HG02852 (cell line): ENCODE data around the gene PLCH1.

ENCODE experiments used
- ATAC-seq: cut with Tn5 transposase; IDR thresholded peaks from one replicate; pipeline ENCODE4 v1.9.1; 2021; ENCODE audit warnings: mild to moderate bottlenecking, moderate library complexity; ENCODE audit not compliant: unreplicated experiment

PLCH1 gene

GRCh38 chr3:155435821-155436220 is 309.1 kb downstream of the PLCH1 start:
- no peak for ATAC-seq

GRCh38 chr3:155431856-155432570 is 312.9 kb downstream of the PLCH1 start:
- ATAC-seq: no peak

GRCh38 chr3:155428563-155428962 is 316.3 kb downstream of the PLCH1 start:
- no peak for ATAC-seq

GRCh38 chr3:155426524-155427230 is 318.2 kb downstream of the PLCH1 start:
- no peak for ATAC-seq

GRCh38 chr3:155425396-155425795 is 319.5 kb downstream of the PLCH1 start:
- ATAC-seq: no peak

- no peak for ATAC-seq
These were observed 320.6 kb downstream of the PLCH1 start for GRCh38 chr3:155424323-155424710.

GRCh38 chr3:155423526-155424322 is 321.1 kb downstream of the PLCH1 start:
- ATAC-seq: no peak

- ATAC-seq: no peak
These were observed 323.9 kb downstream of the PLCH1 start for GRCh38 chr3:155420881-155421486.

- ATAC-seq: no peak
These were observed 324.5 kb downstream of the PLCH1 start for GRCh38 chr3:155420406-155420805.

- no peak for ATAC-seq
These were observed 326.5 kb downstream of the PLCH1 start for GRCh38 chr3:155418407-155418806.

- no peak for ATAC-seq
These were observed 327.8 kb downstream of the PLCH1 start for GRCh38 chr3:155417119-155417517.

- ATAC-seq: no peak
These were observed 328.3 kb downstream of the PLCH1 start for GRCh38 chr3:155416500-155417118.

- no peak for ATAC-seq
These were observed 332.0 kb downstream of the PLCH1 start for GRCh38 chr3:155412904-155413303.

- no peak for ATAC-seq
These were observed 333.2 kb downstream of the PLCH1 start for GRCh38 chr3:155411500-155412223.

GRCh38 chr3:155409336-155409735 is 335.5 kb downstream of the PLCH1 start:
- no peak for ATAC-seq

- no peak for ATAC-seq
These were observed 336.9 kb downstream of the PLCH1 start for GRCh38 chr3:155407971-155408370.

GRCh38 chr3:155407331-155407730 is 337.5 kb downstream of the PLCH1 start:
- ATAC-seq: no peak

- no peak for ATAC-seq
These were observed 340.4 kb downstream of the PLCH1 start for GRCh38 chr3:155404486-155404885.

- ATAC-seq: no peak
These were observed 342.2 kb downstream of the PLCH1 start for GRCh38 chr3:155402656-155403055.

- ATAC-seq: no peak
These were observed 346.8 kb downstream of the PLCH1 start for GRCh38 chr3:155398046-155398445.
